Osteocyte (in vitro differentiated cells): ENCODE data around the gene CSNK1A1L. TPM values are rescaled to one million over a fixed set of nuclear protein-coding genes. Genes with fewer than 3 reads are reported as not detected.

ENCODE experiments used
- DNase-seq: peaks from one replicate; pipeline ENCODE4 v3.0.0; 2021; ENCODE audit warnings: mixed read lengths; ENCODE audit not compliant: unreplicated experiment; ENCODE audit errors: extremely low spot score
- H3K27ac Mint-ChIP-seq: one replicate; pipeline ENCODE4 v1.8.0; 2021; ENCODE audit warnings: mild to moderate bottlenecking, mixed read lengths; ENCODE audit not compliant: unreplicated experiment
- H3K27me3 Mint-ChIP-seq: one replicate; pipeline ENCODE4 v1.8.0; 2021; ENCODE audit warnings: mixed read lengths; ENCODE audit not compliant: unreplicated experiment
- H3K36me3 Mint-ChIP-seq: one replicate; pipeline ENCODE4 v1.8.0; 2021; ENCODE audit warnings: mixed read lengths; ENCODE audit not compliant: unreplicated experiment
- H3K4me1 Mint-ChIP-seq: one replicate; pipeline ENCODE4 v1.8.0; 2021; ENCODE audit warnings: mixed read lengths; ENCODE audit not compliant: unreplicated experiment
- H3K4me3 Mint-ChIP-seq: one replicate; pipeline ENCODE4 v1.8.0; 2021; ENCODE audit warnings: mild to moderate bottlenecking, moderate library complexity, mixed read lengths; ENCODE audit not compliant: unreplicated experiment
- H3K9me3 Mint-ChIP-seq: one replicate; pipeline ENCODE4 v1.8.0; 2021; ENCODE audit warnings: mixed read lengths; ENCODE audit not compliant: unreplicated experiment
- CTCF ChIP-seq: fragments of 200-600 bp; sonication (generic); IDR thresholded peaks from 2 replicates; pipeline ENCODE4 v1.5.0; 2021; ENCODE audit warnings: antibody characterized with exemption, mild to moderate bottlenecking, moderate library complexity
- total RNA-seq: library from RNA; stranded (reverse); gene quantifications from 2 replicates; pipeline ENCODE4 v1.2.1, GENCODE V29; 2021

The CSNK1A1L gene
- total RNA-seq, 1 donor from 2014 or later, result not detected

- no peak for TF ChIP-seq CTCF
- Mint-ChIP-seq H3K4me1 (no peaks in the 10 kb centered on the region), H3K36me3 (no peaks in the 10 kb centered on the region), H3K9me3 (no peaks in the 10 kb centered on the region), H3K27ac (no peak overlapping the region), H3K27me3 (no peaks in the 10 kb centered on the region), H3K4me3 (no peak overlapping the region)
- no peak for DNase-seq
Measured at GRCh38 chr13:37070956-37071355, 34.5 kb downstream of the CSNK1A1L start.

DNA sequence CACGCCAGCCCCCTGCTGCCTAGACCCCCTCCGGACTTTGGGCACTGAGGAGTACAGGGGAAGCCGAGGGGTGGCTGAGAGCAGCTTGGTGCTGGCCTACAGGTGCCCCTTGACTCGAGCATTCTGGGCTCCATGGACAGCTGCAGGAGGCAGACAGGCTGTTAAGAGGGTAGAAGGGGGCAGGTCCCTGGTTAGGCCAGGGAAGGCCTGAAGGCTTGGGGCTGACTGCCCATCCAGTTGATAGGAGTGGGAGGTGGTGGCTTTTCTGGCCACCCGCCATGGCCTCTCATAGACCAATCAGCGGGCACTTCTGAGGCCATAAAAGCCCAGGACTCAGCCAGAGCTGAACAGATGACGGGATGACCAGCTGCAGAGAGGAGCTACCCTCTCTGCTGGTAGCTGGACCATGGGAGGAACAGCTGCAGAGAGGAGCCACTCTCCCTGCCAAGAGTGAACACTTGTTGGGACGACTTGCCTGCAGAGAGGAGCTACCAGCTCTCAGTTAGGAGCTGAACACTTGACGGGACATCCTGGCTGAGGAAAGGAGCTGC, 35.2 kb downstream of the CSNK1A1L start:
- no peaks in the 10 kb centered on the region for H3K36me3 Mint-ChIP-seq
- H3K27ac Mint-ChIP-seq, result no peak overlapping the region
- H3K4me3 Mint-ChIP-seq, result no peak overlapping the region
- H3K4me1 Mint-ChIP-seq, result no peaks in the 10 kb centered on the region
- DNase-seq, result no peak
- H3K9me3 Mint-ChIP-seq, result no peaks in the 10 kb centered on the region
- no peaks in the 10 kb centered on the region for H3K27me3 Mint-ChIP-seq
- no peak for TF ChIP-seq CTCF

GRCh38 chr13:37069597-37070103, 35.8 kb downstream of the CSNK1A1L start:
- Mint-ChIP-seq H3K27me3 (no peaks in the 10 kb centered on the region), H3K4me3 (no peak overlapping the region), H3K27ac (no peak overlapping the region), H3K36me3 (no peaks in the 10 kb centered on the region), H3K9me3 (no peaks in the 10 kb centered on the region), H3K4me1 (no peaks in the 10 kb centered on the region)
- DNase-seq, result no peak
- TF ChIP-seq CTCF, result no peak

DNA sequence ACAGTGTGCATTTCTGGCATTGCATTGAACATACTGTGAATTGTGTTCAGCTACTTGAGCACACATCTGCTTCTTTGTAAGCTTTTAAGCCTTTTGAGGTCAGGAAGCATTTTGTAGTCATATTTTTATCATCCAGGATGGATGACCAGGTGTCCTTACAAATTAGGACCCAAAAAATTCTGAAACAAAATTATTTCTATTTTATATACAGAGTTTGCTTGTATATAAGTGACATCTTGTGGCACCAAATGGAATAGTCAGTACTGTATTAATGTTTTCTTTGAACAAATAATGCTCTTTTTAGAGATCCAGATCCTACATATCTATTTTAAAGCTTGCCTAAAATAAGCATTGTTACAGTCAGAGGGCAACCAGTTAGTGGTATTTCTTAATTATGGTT, 36.5 kb downstream of the CSNK1A1L start:
- H3K4me1 Mint-ChIP-seq, result no peaks in the 10 kb centered on the region
- peaks cover 3% of the 10 kb centered on the region for H3K27me3 Mint-ChIP-seq
- no peak for DNase-seq
- H3K27ac Mint-ChIP-seq, result no peak overlapping the region
- no peaks in the 10 kb centered on the region for H3K36me3 Mint-ChIP-seq
- no peak overlapping the region for H3K4me3 Mint-ChIP-seq
- TF ChIP-seq CTCF, result peak; percentile 52
- no peaks in the 10 kb centered on the region for H3K9me3 Mint-ChIP-seq

DNA sequence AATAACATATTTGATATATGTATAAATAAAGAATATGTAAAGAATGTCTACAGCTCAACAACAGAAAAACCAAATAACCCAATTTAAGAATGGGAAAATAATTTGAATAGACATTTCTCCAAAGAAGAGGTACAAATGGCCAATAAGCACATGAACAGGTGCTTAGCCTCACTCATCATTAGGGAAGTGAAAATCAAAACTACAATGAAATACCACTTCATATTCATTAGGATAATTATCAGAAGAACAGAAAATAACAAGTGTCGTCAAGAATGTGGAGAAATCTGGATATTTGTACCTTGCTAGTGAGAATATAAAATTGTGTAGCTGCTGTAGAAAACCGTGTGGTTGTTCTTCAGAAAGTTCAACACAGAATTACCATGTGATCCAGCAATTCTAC, 37.6 kb downstream of the CSNK1A1L start:
- Mint-ChIP-seq H3K9me3 (no peaks in the 10 kb centered on the region), H3K27ac (no peak overlapping the region), H3K4me3 (no peak overlapping the region), H3K36me3 (no peaks in the 10 kb centered on the region), H3K27me3 (peaks cover 3% of the 10 kb centered on the region), H3K4me1 (no peaks in the 10 kb centered on the region)
- DNase-seq, result no peak
- TF ChIP-seq CTCF, result no peak
